NCI-H82 treated with DMSO at 0.1 percent for 48 hours (cell line): ENCODE measurements around the gene ACAN.

Experiments
- DNase-seq: peaks from one replicate; lab custom pipeline; 2025; ENCODE audit not compliant: unreplicated experiment; lab: John Stamatoyannopoulos, UW

The ACAN gene

GRCh38 chr15:88841236-88841635 lies 38.0 kb downstream of the ACAN start:
- no peak for DNase-seq

GRCh38 chr15:88842156-88842555 lies 38.9 kb downstream of the ACAN start:
- no peak for DNase-seq

- no peak for DNase-seq
These were observed 40.1 kb downstream of the ACAN start for GRCh38 chr15:88843334-88843733.

GRCh38 chr15:88844749-88845386 lies 41.6 kb downstream of the ACAN start:
- no peak for DNase-seq

GRCh38 chr15:88845616-88846015 lies 42.4 kb downstream of the ACAN start:
- no peak for DNase-seq

GRCh38 chr15:88847144-88847543 lies 43.9 kb downstream of the ACAN start:
- no peak for DNase-seq

GRCh38 chr15:88848203-88848602 lies 45.0 kb downstream of the ACAN start:
- no peak for DNase-seq

GRCh38 chr15:88849376-88850072 lies 46.3 kb downstream of the ACAN start:
- no peak for DNase-seq

GRCh38 chr15:88852476-88852875 lies 49.2 kb downstream of the ACAN start:
- DNase-seq = no peak

- DNase-seq = no peak
These were observed 55.7 kb downstream of the ACAN start for GRCh38 chr15:88858934-88859333.

GRCh38 chr15:88859550-88859949 lies 56.3 kb downstream of the ACAN start:
- no peak for DNase-seq

GRCh38 chr15:88860212-88860611 lies 57.0 kb downstream of the ACAN start:
- no peak for DNase-seq

GRCh38 chr15:88863412-88863811 lies 60.2 kb downstream of the ACAN start:
- DNase-seq = no peak

- no peak for DNase-seq
These were observed 61.7 kb downstream of the ACAN start for GRCh38 chr15:88864861-88865497.

GRCh38 chr15:88865498-88866099 lies 62.4 kb downstream of the ACAN start:
- no peak for DNase-seq

- no peak for DNase-seq
These were observed 63.2 kb downstream of the ACAN start for GRCh38 chr15:88866295-88866881.

- DNase-seq = no peak
These were observed 68.1 kb downstream of the ACAN start for GRCh38 chr15:88871313-88871712.

- no peak for DNase-seq
These were observed 68.9 kb downstream of the ACAN start for GRCh38 chr15:88872106-88872505.

GRCh38 chr15:88872706-88873105 lies 69.5 kb downstream of the ACAN start:
- DNase-seq = no peak

GRCh38 chr15:88873786-88874185 lies 70.5 kb downstream of the ACAN start:
- no peak for DNase-seq

- DNase-seq = no peak
These were observed 71.0 kb downstream of the ACAN start for GRCh38 chr15:88874275-88874674.

GRCh38 chr15:88874684-88875083 lies 71.4 kb downstream of the ACAN start:
- DNase-seq = no peak
